A673 (cell line): ENCODE data around the gene ZNF786. TPM values are rescaled to one million over a fixed set of nuclear protein-coding genes. Genes with fewer than 3 reads are reported as not detected.

Source experiments
- Bru-seq: library from RNA; stranded (reverse); fragments of 400-500 nt; gene quantifications from one replicate; lab custom pipeline; 2021; lab: Mats Ljungman, UMichigan
- BruChase-seq, 2 experiments: library from RNA; stranded (reverse); fragments of 400-500 nt; gene quantifications; one replicate each; lab custom pipeline; 2021; lab: Mats Ljungman, UMichigan
- BruUV-seq: library from RNA; stranded (reverse); fragments of 400-500 nt; replicated peaks from 2 replicates; lab custom pipeline; 2021; lab: Mats Ljungman, UMichigan
- CTCF ChIA-PET: fragments of 300-600 bp; sonication (Branson Sonifier 250); formaldehyde crosslinking; loops from one replicate; lab custom pipeline; 2022; ENCODE audit warnings: antibody characterized with exemption; lab: Charles Lee
- POLR2A ChIA-PET: fragments of 300-600 bp; sonication (Branson Sonifier 250); formaldehyde crosslinking; loops from one replicate; lab custom pipeline; 2022; ENCODE audit warnings: antibody characterized with exemption; ENCODE audit not compliant: low non-redundant PET; lab: Charles Lee
- DNase-seq: peaks from one replicate; pipeline ENCODE4 v3.0.0-alpha.2; 2015; ENCODE audit warnings: low spot score
- H3K27ac ChIP-seq: fragments of 200-600 bp; sonication (generic); 2 replicates; pipeline ENCODE4 v1.5.1; 2016; ENCODE audit warnings: mixed run types, low read depth, mild to moderate bottlenecking, mixed read lengths, antibody characterized with exemption, low read length; ENCODE audit not compliant: poor library complexity, severe bottlenecking
- H3K27me3 ChIP-seq: fragments of 200-600 bp; sonication (generic); replicated peaks from 2 replicates; pipeline ENCODE4 v1.6.1; 2017; ENCODE audit warnings: mixed run types, low read depth, mild to moderate bottlenecking, mixed read lengths, antibody characterized with exemption, low read length; ENCODE audit not compliant: insufficient read depth, poor library complexity
- H3K36me3 ChIP-seq: fragments of 200-600 bp; sonication (generic); 2 replicates; pipeline ENCODE4 v1.6.1; 2016; ENCODE audit warnings: mixed run types, mild to moderate bottlenecking, mixed read lengths, antibody characterized with exemption, low read length; ENCODE audit not compliant: insufficient read depth, poor library complexity, severe bottlenecking
- H3K4me1 ChIP-seq: fragments of 200-600 bp; sonication (generic); 2 replicates; pipeline ENCODE4 v1.6.1; 2017; ENCODE audit warnings: mixed run types, mild to moderate bottlenecking, mixed read lengths, antibody characterized with exemption, low read length; ENCODE audit not compliant: insufficient read depth, poor library complexity, severe bottlenecking
- H3K4me3 ChIP-seq: fragments of 200-600 bp; sonication (generic); 2 replicates; pipeline ENCODE4 v1.5.1; 2016; ENCODE audit warnings: low read depth, mixed run types, mild to moderate bottlenecking, mixed read lengths, low read length; ENCODE audit not compliant: poor library complexity, severe bottlenecking
- H3K9me3 ChIP-seq: fragments of 200-600 bp; sonication (generic); 2 replicates; pipeline ENCODE4 v1.6.1; 2016; ENCODE audit warnings: mixed run types, low read depth, mild to moderate bottlenecking, mixed read lengths, antibody characterized with exemption, low read length; ENCODE audit not compliant: poor library complexity, severe bottlenecking
- CTCF ChIP-seq: fragments of 300-800, 200-600 bp; sonication (generic); conservative IDR thresholded peaks from 2 replicates; pipeline ENCODE4 v1.5.1; 2017; ENCODE audit warnings: low read depth, mild to moderate bottlenecking, antibody characterized with exemption, low read length, moderate library complexity, mixed read lengths
- EZH2 ChIP-seq: fragments of 200-600 bp; sonication (generic); IDR thresholded peaks from 2 replicates; pipeline ENCODE4 v1.6.1; 2017; ENCODE audit warnings: borderline replicate concordance, low read depth, mild to moderate bottlenecking, mixed read lengths, antibody characterized with exemption, low read length; ENCODE audit not compliant: poor library complexity, severe bottlenecking
- intact Hi-C: fragments of 100-400 bp; cut with micrococcal nuclease; formaldehyde crosslinking; loops from one replicate; pipeline ENCODE4 v1.10.0; 2022; ENCODE audit not compliant: unreplicated experiment
- long read RNA-seq: library from polyadenylated mRNA; stranded (forward); transcript quantifications from one replicate; pipeline ENCODE4 v2.0.0, GENCODE V29; 2022
- total RNA-seq: library from RNA; stranded (reverse); gene quantifications from 2 replicates; pipeline ENCODE4 v1.2.3, GENCODE V29; 2021

Gene ZNF786
- 9.8 and 9.9 TPM in 2 replicates for total RNA-seq
- percentile 65 among the genes with signal in this experiment for Bru-seq, nascent RNA
- percentile 62 among the genes with signal in this experiment for BruChase-seq, experiment 1, labeled RNA remaining after a 2-hour chase
- percentile 66 among the genes with signal in this experiment for BruChase-seq, experiment 2, labeled RNA remaining after a 6-hour chase
- long read RNA-seq, transcript ZNF786-202 (4 exons, 2,874 nt): minor isoform, 5 of 27 reads
- long read RNA-seq, transcript ZNF786-201 (3 exons, 3,144 nt): major isoform, 17 of 27 reads
- long read RNA-seq, partial matches to known transcripts: 3 of 27 reads
- long read RNA-seq, other reads (novel, unspliced or antisense): 2 of 27 reads

- TF ChIP-seq CTCF (peak; percentile 84), EZH2 (no peak)
- no peaks in the 10 kb centered on the region for H3K27me3 ChIP-seq
- no TSS peak for BruUV-seq
- POLR2A ChIA-PET: no interaction called here
- peak; percentile 97 for DNase-seq
- peak within 1 kb of the TSS; percentile 67 for H3K4me3 ChIP-seq
- CTCF ChIA-PET: no interaction called here
- H3K27ac ChIP-seq: peak within 1 kb of the TSS; percentile 85
- H3K4me1 ChIP-seq: no peaks in the 10 kb centered on the region
- intact Hi-C loops: loop anchor here (1.0 to 5.0 kb wide), 3 partner anchors 26 to 103 kb away; no protein-coding TSS in a partner anchor
- H3K9me3 ChIP-seq: no peaks in the 10 kb centered on the region
- no peaks in the 10 kb centered on the region for H3K36me3 ChIP-seq
Measured at GRCh38 chr7:149090397-149091195, at the start of gene ZNF786. ZNF786 (minus strand) TSS chr7:149090718; CDS start chr7:149090640, 78 bp downstream.

- ChIA-PET POLR2A (no interaction called here), CTCF (no interaction called here)
- no peaks in the 10 kb centered on the region for H3K27me3 ChIP-seq
- BruUV-seq: no TSS peak
- no peaks in the 10 kb centered on the region for H3K4me1 ChIP-seq
- no peak overlapping the region for H3K4me3 ChIP-seq
- no peak overlapping the region for H3K27ac ChIP-seq
- intact Hi-C loops: no loop called here
- peaks cover 9% of the 10 kb centered on the region for H3K36me3 ChIP-seq
- H3K9me3 ChIP-seq: peaks cover 2% of the 10 kb centered on the region
- TF ChIP-seq CTCF (no peak), EZH2 (no peak)
- no peak for DNase-seq
Measured at GRCh38 chr7:149136118-149136517, 45.6 kb upstream of the ZNF786 start.

- H3K4me1 ChIP-seq: peaks cover 3% of the 10 kb centered on the region
- H3K27ac ChIP-seq: no peak overlapping the region
- DNase-seq: no peak
- H3K27me3 ChIP-seq: no peaks in the 10 kb centered on the region
- TF ChIP-seq EZH2: no peak
- ChIA-PET POLR2A (no interaction called here), CTCF (no interaction called here)
- peaks cover 11% of the 10 kb centered on the region for H3K9me3 ChIP-seq
- peaks cover 26% of the 10 kb centered on the region for H3K36me3 ChIP-seq
- no peak overlapping the region for H3K4me3 ChIP-seq
- intact Hi-C loops: no loop called here
- BruUV-seq: no TSS peak
Measured at GRCh38 chr7:149133028-149133710, 42.7 kb upstream of the ZNF786 start.
